ENCODE data around the gene HMGA1. TPM values are rescaled to one million over a fixed set of nuclear protein-coding genes. Genes with fewer than 3 reads are reported as not detected.

The HMGA1 gene
- total RNA-seq, 1 experiment from 2014 or later: 2,446 TPM

DNA sequence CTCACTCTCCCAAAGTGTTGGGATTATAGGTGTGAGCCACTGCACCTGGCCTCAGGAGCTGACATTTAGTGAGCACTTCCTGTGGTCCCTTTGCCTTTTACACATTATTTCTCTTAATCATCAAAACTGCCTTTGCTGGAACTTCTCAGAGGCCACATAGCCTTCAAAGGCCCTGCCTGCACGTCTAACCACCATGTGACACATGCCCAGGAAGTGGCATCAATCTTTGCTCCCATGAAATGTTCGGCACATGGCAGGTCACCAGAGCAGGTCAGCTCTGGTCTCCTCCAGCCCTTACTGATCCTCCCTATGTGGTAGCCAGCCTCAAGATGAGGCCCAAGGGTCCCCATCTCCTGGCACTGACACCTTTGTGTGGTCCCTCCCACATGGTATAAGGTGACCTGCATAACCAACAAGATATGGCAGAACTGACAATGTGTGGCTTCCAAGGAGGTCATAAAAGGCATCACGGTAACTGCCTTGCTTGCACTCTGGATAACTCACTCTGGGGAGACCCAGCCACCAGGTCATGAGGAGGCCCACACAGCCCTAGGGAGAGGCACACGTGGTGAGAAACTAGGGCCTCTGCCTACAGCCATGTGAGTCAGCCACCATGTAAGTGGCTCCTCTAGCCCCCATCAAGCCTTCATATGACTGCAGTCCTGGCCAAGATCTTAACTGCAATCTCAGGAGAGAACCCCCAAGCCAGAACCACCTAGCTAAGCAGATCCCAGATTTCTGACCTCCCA, 28.8 kb upstream of the HMGA1 start:
- peaks cover 2% of the 10 kb centered on the region; the same call in 1 of the 2 replicates for H3K27me3 Mint-ChIP-seq (ENCODE audit: low read depth)
- H3K9me3 Mint-ChIP-seq: no peaks in the 10 kb centered on the region
- H3K27ac Mint-ChIP-seq: no peak overlapping the region
- no peak overlapping the region for H3K4me3 Mint-ChIP-seq
- H3K36me3 Mint-ChIP-seq: no peaks in the 10 kb centered on the region
- POLR2A ChIA-PET: no interaction called here
- no peak for DNase-seq (ENCODE audit: low spot score)
- CTCF ChIA-PET: interaction anchor here (2.8 kb wide), 1 partner anchor 12 kb away, joined by 16 read pairs; no protein-coding TSS in a partner anchor
- no peak for ATAC-seq
- H3K4me1 Mint-ChIP-seq: peaks cover 26% of the 10 kb centered on the region
- TF ChIP-seq, protein P1, sequence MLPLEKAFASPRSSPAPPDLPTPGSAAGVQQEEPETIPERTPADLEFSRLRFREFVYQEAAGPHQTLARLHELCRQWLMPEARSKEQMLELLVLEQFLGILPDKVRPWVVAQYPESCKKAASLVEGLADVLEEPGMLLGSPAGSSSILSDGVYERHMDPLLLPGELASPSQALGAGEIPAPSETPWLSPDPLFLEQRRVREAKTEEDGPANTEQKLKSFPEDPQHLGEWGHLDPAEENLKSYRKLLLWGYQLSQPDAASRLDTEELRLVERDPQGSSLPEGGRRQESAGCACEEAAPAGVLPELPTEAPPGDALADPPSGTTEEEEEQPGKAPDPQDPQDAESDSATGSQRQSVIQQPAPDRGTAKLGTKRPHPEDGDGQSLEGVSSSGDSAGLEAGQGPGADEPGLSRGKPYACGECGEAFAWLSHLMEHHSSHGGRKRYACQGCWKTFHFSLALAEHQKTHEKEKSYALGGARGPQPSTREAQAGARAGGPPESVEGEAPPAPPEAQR (CRISPR knock-in tag; IDR thresholded peaks at IDR 0.05): no peak
- TF ChIP-seq, protein P2, sequence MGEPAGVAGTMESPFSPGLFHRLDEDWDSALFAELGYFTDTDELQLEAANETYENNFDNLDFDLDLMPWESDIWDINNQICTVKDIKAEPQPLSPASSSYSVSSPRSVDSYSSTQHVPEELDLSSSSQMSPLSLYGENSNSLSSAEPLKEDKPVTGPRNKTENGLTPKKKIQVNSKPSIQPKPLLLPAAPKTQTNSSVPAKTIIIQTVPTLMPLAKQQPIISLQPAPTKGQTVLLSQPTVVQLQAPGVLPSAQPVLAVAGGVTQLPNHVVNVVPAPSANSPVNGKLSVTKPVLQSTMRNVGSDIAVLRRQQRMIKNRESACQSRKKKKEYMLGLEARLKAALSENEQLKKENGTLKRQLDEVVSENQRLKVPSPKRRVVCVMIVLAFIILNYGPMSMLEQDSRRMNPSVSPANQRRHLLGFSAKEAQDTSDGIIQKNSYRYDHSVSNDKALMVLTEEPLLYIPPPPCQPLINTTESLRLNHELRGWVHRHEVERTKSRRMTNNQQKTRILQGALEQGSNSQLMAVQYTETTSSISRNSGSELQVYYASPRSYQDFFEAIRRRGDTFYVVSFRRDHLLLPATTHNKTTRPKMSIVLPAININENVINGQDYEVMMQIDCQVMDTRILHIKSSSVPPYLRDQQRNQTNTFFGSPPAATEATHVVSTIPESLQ (CRISPR knock-in tag; IDR thresholded peaks at IDR 0.05): no peak
- TF ChIP-seq, protein P3, sequence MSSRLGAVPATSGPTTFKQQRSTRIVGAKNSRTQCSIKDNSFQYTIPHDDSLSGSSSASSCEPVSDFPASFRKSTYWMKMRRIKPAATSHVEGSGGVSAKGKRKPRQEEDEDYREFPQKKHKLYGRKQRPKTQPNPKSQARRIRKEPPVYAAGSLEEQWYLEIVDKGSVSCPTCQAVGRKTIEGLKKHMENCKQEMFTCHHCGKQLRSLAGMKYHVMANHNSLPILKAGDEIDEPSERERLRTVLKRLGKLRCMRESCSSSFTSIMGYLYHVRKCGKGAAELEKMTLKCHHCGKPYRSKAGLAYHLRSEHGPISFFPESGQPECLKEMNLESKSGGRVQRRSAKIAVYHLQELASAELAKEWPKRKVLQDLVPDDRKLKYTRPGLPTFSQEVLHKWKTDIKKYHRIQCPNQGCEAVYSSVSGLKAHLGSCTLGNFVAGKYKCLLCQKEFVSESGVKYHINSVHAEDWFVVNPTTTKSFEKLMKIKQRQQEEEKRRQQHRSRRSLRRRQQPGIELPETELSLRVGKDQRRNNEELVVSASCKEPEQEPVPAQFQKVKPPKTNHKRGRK (CRISPR knock-in tag; IDR thresholded peaks at IDR 0.05; ENCODE audit: borderline replicate concordance): no peak
- TF ChIP-seq ZNF219 (CRISPR knock-in tag; IDR thresholded peaks at IDR 0.05; ENCODE audit: borderline replicate concordance) (no peak), FOXK1 (CRISPR knock-in tag; IDR thresholded peaks at IDR 0.05) (no peak), SOX15 (CRISPR knock-in tag; IDR thresholded peaks at IDR 0.05) (no peak), HMGA2 (CRISPR knock-in tag; IDR thresholded peaks at IDR 0.05) (no peak), GRHL2 (CRISPR knock-in tag; IDR thresholded peaks at IDR 0.05; ENCODE audit: insufficient replicate concordance, severe bottlenecking) (no peak), ZNF396 (CRISPR knock-in tag; IDR thresholded peaks at IDR 0.05; ENCODE audit: borderline replicate concordance) (no peak), ZNF138 (CRISPR knock-in tag; conservative IDR thresholded peaks at IDR 0.05) (no peak), ZNF121 (CRISPR knock-in tag; IDR thresholded peaks at IDR 0.05) (no peak), FOXP1 (CRISPR knock-in tag; IDR thresholded peaks at IDR 0.05; ENCODE audit: borderline replicate concordance) (no peak), TCF7 (CRISPR knock-in tag; IDR thresholded peaks at IDR 0.05; ENCODE audit: low read depth) (no peak), MYBL2 (CRISPR knock-in tag; IDR thresholded peaks at IDR 0.05) (no peak), ZNF671 (CRISPR knock-in tag; IDR thresholded peaks at IDR 0.05) (no peak)
- TF ChIP-seq, protein P4, sequence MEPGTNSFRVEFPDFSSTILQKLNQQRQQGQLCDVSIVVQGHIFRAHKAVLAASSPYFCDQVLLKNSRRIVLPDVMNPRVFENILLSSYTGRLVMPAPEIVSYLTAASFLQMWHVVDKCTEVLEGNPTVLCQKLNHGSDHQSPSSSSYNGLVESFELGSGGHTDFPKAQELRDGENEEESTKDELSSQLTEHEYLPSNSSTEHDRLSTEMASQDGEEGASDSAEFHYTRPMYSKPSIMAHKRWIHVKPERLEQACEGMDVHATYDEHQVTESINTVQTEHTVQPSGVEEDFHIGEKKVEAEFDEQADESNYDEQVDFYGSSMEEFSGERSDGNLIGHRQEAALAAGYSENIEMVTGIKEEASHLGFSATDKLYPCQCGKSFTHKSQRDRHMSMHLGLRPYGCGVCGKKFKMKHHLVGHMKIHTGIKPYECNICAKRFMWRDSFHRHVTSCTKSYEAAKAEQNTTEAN (CRISPR knock-in tag; IDR thresholded peaks at IDR 0.05): no peak
- TF ChIP-seq, protein P5, sequence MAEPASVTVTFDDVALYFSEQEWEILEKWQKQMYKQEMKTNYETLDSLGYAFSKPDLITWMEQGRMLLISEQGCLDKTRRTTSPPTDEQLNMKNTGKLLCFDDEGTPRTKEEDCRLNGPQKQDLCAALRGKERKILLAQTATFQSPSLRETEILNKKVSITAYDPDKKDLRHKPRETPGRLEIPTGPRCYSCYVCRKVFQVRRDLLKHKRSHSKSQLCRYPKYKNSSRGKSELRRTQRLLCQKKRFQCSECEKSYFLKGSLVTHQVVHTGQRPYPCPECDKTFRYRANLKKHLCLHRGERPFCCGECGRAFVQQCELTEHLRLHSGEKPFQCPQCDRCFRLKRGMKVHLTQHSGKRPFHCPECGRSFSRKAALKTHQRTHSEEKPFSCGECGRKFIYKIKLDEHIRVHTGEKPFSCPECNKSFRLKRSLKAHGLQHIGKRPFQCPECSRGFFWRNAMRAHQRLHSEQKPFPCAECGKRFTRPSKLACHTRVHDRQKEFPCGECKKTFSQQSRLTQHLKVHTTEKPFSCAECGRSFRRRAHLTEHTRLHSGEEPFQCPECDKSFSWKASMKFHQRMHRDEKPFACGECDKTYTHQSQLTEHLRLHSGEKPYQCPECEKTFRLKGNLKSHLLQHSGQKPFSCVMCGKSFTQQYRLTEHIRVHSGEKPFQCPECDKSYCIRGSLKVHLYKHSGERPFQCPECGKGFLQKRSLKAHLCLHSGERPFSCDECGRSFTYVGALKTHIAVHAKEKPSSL (CRISPR knock-in tag; conservative IDR thresholded peaks at IDR 0.05): no peak
- TF ChIP-seq, protein P6, sequence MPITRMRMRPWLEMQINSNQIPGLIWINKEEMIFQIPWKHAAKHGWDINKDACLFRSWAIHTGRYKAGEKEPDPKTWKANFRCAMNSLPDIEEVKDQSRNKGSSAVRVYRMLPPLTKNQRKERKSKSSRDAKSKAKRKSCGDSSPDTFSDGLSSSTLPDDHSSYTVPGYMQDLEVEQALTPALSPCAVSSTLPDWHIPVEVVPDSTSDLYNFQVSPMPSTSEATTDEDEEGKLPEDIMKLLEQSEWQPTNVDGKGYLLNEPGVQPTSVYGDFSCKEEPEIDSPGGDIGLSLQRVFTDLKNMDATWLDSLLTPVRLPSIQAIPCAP (CRISPR knock-in tag; IDR thresholded peaks at IDR 0.05): no peak

Measured in WTC11 (cell line).